Osteoblast (primary cell): ENCODE results near the gene MARK3. TPM values are rescaled to one million over a fixed set of nuclear protein-coding genes. Genes with fewer than 3 reads are reported as not detected.

Experiments used
- DNase-seq: peaks from one replicate; pipeline ENCODE4 v3.0.0; 2011; ENCODE audit warnings: low spot score, mixed read lengths; ENCODE audit not compliant: insufficient read length; ENCODE audit errors: missing footprints
- H2AFZ ChIP-seq: 2 replicates; pipeline ENCODE4 v1.6.0; 2011; ENCODE audit warnings: mild to moderate bottlenecking, low read length
- H3K27ac ChIP-seq: 2 replicates; pipeline ENCODE4 v1.5.1; 2011; ENCODE audit warnings: mild to moderate bottlenecking, low read depth, low read length, moderate library complexity
- H3K27me3 ChIP-seq: 2 replicates; pipeline ENCODE4 v1.6.0; 2012; ENCODE audit warnings: mild to moderate bottlenecking, control low read depth, inconsistent platforms, low read length, moderate library complexity; ENCODE audit not compliant: insufficient read depth
- H3K36me3 ChIP-seq: 2 replicates; pipeline ENCODE4 v1.5.1; 2011; ENCODE audit warnings: mild to moderate bottlenecking, low read length, control low read depth, moderate library complexity; ENCODE audit not compliant: insufficient read depth
- H3K4me1 ChIP-seq: 2 replicates; pipeline ENCODE4 v1.5.1; 2011; ENCODE audit warnings: mild to moderate bottlenecking, low read length, control low read depth, moderate library complexity; ENCODE audit not compliant: insufficient read depth
- H3K4me2 ChIP-seq: 2 replicates; pipeline ENCODE4 v1.6.0; 2011; ENCODE audit warnings: mild to moderate bottlenecking, low read length; ENCODE audit not compliant: insufficient read depth
- H3K4me3 ChIP-seq: fragments of 200-600 bp; sonication (generic); 3 replicates; pipeline ENCODE4 v1.5.1; 2012; ENCODE audit warnings: mild to moderate bottlenecking, low read length, inconsistent platforms; ENCODE audit not compliant: insufficient read depth
- H3K79me2 ChIP-seq: 2 replicates; pipeline ENCODE4 v1.6.0; 2012; ENCODE audit warnings: mild to moderate bottlenecking, low read length, control low read depth, inconsistent platforms; ENCODE audit not compliant: insufficient read depth
- H3K9me3 ChIP-seq: 2 replicates; pipeline ENCODE4 v1.5.1; 2011; ENCODE audit warnings: low read depth, low read length, control low read depth
- H4K20me1 ChIP-seq: 2 replicates; pipeline ENCODE4 v1.6.0; 2012; ENCODE audit warnings: mild to moderate bottlenecking, low read length, control low read depth; ENCODE audit not compliant: insufficient read depth
- total RNA-seq: library from RNA; depleted of rRNA; stranded (reverse); fragments of >200 nt; gene quantifications from 2 replicates; pipeline ENCODE4 v1.2.3, GENCODE V29; 2012
- TF ChIP-seq, protein P1 (sequence below): IDR thresholded peaks from 2 replicates; pipeline ENCODE4 v1.5.1; 2011; ENCODE audit warnings: mild to moderate bottlenecking, low read depth, low read length, moderate library complexity; ENCODE audit errors: extremely low read depth

The MARK3 gene
- total RNA-seq, 1 donor, result 101 TPM

- Histone ChIP-seq H3K4me3 (no peak overlapping the region), H3K36me3 (peaks cover 4% of the 10 kb centered on the region), H3K4me1 (peaks cover 33% of the 10 kb centered on the region), H2AFZ (no peak overlapping the region), H4K20me1 (no peaks in the 10 kb centered on the region), H3K27me3 (no peaks in the 10 kb centered on the region), H3K27ac (no peak overlapping the region), H3K79me2 (no peaks in the 10 kb centered on the region), H3K9me3 (no peaks in the 10 kb centered on the region), H3K4me2 (no peak overlapping the region)
- peak; percentile 84 for DNase-seq
- TF ChIP-seq, protein P1, sequence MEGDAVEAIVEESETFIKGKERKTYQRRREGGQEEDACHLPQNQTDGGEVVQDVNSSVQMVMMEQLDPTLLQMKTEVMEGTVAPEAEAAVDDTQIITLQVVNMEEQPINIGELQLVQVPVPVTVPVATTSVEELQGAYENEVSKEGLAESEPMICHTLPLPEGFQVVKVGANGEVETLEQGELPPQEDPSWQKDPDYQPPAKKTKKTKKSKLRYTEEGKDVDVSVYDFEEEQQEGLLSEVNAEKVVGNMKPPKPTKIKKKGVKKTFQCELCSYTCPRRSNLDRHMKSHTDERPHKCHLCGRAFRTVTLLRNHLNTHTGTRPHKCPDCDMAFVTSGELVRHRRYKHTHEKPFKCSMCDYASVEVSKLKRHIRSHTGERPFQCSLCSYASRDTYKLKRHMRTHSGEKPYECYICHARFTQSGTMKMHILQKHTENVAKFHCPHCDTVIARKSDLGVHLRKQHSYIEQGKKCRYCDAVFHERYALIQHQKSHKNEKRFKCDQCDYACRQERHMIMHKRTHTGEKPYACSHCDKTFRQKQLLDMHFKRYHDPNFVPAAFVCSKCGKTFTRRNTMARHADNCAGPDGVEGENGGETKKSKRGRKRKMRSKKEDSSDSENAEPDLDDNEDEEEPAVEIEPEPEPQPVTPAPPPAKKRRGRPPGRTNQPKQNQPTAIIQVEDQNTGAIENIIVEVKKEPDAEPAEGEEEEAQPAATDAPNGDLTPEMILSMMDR, result no peak
These were observed 154.0 kb downstream of the MARK3 start for GRCh38 chr14:103539056-103539825.

DNA sequence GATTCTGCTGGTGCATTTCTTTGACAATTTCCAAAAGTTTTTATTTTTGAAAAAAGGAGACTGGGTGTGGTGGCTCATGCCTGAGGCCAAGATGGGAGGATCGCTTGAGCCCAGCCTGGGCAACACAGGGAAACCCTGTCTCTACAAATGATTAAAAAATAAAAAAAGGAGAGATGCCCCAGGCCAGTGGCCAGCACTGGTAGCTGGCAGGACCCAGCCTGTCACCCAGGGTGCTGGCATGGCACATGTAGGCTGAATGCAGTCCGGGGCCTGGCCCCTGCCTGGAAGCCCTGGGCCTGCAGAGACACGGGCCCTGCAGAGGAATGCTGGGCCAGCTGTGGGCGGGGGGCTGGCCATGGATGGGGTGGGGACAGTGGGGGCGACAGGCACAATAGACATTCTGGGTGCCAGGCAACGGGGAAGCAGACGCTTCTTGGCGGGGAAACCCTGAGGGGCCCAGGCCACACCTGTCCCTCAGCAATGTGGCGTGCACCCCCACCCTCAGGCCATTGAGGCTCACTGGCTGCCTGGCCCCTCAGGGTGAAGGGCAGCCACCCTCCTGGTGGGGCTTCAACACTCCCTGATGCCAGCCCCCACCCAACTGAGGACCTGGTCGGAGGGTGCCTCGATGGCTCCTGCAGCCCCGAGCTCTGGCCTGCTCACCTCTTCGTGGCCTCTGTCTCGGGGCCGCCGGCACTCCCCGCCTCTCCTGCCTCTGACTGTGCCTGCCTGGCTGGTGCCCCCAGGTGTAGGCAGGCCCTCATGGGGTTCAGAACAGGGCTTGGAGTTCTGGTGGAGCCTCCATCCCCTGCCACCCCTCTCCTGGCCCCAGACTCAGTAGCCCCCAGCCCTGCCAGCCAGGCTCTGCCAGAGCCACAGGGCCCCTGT lies 155.8 kb downstream of the MARK3 start:
- peaks cover 33% of the 10 kb centered on the region for H3K4me1 ChIP-seq
- no peaks in the 10 kb centered on the region for H3K79me2 ChIP-seq
- peak; percentile 95 for DNase-seq
- no peak overlapping the region for H2AFZ ChIP-seq
- H3K27me3 ChIP-seq, result no peaks in the 10 kb centered on the region
- TF ChIP-seq, protein P1, result no peak
- H4K20me1 ChIP-seq, result no peaks in the 10 kb centered on the region
- no peaks in the 10 kb centered on the region for H3K36me3 ChIP-seq
- H3K4me3 ChIP-seq, result peak overlapping the region; percentile 42
- peak overlapping the region; percentile 67 for H3K4me2 ChIP-seq
- H3K9me3 ChIP-seq, result no peaks in the 10 kb centered on the region
- H3K27ac ChIP-seq, result peak overlapping the region; percentile 70

DNA sequence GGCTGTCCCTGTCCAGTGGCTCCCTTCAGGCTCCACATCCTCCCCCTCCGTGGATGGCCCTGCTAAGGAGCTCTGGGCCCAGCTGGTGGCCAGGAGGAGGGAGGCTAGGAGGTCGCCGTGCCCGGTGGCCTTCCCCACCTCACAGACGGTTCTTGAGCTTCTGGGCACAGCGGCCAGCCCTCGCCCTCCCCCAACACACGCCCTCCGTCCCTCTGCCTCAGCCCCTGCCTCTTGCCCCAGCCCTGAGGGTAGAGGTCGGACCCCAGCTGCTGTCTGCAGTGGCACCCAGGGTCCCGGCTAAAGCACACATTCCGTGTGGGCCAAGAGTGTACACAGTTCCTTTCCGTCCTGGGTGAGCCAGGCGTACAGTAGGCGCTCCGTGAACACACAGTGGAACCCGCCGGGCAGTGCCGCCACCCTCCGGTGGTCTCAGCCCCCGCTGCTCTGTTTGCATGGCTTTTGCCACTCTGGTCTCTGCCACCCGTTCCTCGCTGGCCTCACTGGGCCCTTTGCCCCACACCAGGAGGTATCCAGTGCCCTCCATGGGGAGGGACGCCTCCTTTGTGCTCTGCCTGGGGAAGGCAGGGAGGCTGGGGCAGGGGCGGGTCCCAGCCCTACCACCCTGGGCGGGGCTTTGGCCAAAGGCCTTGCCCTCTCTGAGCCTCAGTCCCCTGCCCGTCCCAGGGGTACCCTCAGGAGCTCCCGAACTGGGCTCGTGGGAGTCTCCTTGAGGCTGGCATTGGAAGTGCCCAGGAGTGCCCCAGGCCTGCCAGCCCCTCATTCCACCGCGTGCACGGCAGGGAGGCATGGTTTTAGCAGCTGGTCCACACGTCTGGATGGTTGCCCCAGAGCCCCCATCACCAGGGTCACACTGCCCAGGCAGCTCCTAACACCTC lies 156.7 kb downstream of the MARK3 start:
- Histone ChIP-seq H4K20me1 (peaks cover 8% of the 10 kb centered on the region), H3K4me2 (no peak overlapping the region), H3K9me3 (no peaks in the 10 kb centered on the region), H2AFZ (no peak overlapping the region), H3K4me1 (peaks cover 33% of the 10 kb centered on the region), H3K27ac (no peak overlapping the region), H3K27me3 (no peaks in the 10 kb centered on the region), H3K79me2 (peaks cover 1% of the 10 kb centered on the region), H3K4me3 (no peak overlapping the region), H3K36me3 (no peaks in the 10 kb centered on the region)
- DNase-seq, result peak; percentile 65
- TF ChIP-seq, protein P1, result no peak
